Neural progenitor cell (in vitro differentiated cells): Measurements from ENCODE around the gene SNAPC2.

Experiments used
- CTCF ChIP-seq: fragments of 200-600 bp; sonication (generic); IDR thresholded peaks from 2 replicates; pipeline ENCODE4 v1.5.1; 2017; ENCODE audit warnings: antibody characterized with exemption, mild to moderate bottlenecking
- EZH2phosphoT487 ChIP-seq: fragments of 200-600 bp; sonication (generic); IDR thresholded peaks from 2 replicates; pipeline ENCODE4 v1.6.1; 2017; ENCODE audit warnings: antibody characterized with exemption

- TF ChIP-seq CTCF (no peak), EZH2phosphoT487 (no peak)
These were observed 49.4 kb downstream of the SNAPC2 start for GRCh38 chr19:7969555-7969939.
